ENCODE data around the gene GRID1.

GRID1 gene

DNA sequence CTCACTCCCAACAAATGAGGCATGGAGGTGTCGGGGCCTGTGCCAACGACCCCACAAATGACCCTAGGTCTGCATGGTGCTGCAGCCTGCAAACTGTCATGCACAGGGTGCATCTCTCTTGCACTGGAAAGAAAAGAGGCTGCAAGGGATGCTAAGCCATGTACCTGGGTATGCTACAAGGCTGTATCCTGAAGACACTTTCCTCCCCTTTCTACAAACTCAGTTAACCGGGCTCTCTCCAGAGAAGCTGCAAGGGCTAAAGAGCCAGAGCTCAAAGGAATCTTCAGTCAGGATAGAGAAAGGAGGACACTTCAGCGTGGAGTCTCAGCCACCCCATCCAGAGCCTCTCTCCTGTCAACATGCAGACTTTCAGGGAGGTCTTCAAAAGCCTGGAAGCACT is 449.0 kb downstream of the GRID1 start:
- no peak for DNase-seq

DNA sequence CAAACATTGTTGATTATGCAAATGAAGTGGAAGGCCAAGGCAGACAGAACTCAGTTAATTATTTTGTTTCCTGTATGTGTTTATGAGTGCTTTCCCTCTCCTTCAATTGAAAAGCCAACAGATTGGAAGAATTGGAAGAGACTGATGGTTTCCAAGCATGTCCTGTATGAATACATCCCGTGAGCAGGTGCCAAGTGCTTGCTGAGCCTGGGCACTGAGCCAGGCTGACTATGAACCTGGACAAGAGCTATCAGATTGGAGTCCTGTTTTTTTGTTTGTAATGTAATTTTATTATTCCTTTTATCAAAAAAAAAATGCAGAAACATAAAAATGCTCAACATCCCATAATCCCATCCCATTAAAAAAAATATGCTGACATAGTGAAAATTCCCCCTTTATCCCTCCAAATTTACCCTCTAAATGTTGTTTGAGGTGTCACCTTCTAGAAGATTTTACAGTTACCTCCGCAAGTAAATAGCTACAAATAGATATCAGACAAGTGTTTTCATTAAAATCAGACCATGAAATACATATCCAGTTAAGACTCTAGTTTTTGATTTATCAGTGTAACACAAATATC is 449.5 kb downstream of the GRID1 start:
- peak in 1 of 14 donors; percentile 68 for DNase-seq

DNA sequence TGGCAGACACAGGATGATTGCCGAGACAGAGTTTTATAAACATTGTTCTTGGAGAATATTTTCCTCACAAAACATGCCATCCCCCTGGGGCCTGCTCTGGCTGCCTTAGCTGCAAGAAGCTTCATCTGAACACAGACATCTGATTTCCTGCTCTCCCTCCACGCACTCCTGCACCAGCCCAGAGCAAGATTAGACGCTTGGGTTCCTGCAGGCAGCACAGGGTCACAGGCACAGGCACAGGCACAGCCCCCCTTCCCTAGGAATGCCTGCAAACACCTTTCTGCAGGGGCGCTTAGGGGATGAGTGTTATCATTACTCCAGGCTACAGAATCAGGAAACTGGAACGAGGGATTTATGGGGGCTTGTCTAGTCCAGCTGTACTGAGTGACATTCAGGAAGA is 450.3 kb downstream of the GRID1 start:
- no peak for DNase-seq

DNA sequence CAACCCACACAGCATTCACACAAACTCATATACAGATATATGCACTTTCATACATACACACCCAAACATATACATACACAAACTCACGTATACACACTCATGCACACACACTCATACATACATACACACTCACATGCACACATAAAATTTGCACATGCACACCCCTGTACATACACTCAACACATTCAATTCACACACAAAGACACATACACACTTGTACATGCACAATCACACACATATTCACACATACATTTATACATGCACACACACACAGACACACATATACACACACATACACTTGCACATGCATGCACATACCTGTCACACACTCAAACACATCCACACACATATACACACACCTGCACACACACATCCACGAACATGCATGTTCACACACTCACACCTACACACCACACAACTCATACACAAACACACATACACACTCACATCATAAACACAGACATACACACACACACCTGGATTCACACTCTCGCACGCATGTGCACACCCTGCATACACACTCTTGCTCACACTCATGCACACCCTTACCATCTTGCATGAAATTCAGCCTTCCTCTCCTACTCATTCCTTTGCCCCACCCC is 451.2 kb downstream of the GRID1 start:
- no peak for DNase-seq

DNA sequence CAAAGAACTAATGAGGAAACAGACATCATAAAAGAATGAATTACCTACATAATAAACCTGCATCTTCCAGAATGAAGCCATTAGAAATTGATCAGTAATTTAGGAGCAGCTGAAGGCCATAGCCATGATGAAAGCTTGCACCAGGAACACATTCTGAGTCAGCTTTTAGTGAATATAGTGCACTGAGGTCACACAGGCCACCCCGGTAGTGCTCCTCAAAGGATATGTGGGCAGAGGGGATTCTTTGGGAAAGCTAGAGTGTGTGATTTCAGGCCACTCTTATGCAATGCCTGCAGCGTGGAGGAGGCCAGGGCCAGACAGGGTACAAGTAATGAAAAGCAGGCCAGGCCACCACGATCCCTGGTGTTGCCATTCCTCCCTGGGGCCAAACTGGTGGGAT is 451.9 kb downstream of the GRID1 start:
- no peak for DNase-seq

DNA sequence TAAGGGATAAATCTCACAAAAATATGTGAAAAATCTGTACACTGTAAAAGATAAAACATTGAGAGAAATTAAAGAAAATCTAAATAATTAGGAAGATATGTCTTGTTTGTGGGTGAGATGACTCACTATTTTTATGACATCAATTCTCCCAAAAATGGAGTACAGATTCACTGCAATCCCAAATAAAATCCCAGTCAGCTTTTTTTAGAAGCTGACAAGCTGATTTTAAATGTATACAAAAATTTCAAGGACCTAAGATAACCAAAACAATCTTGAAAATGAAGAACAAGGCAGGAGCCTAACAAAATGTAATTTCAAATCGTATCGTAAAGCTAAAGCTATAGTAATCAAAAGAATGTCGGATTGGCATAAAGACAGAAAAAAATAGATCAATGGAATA is 458.1 kb downstream of the GRID1 start:
- DNase-seq = no peak

DNA sequence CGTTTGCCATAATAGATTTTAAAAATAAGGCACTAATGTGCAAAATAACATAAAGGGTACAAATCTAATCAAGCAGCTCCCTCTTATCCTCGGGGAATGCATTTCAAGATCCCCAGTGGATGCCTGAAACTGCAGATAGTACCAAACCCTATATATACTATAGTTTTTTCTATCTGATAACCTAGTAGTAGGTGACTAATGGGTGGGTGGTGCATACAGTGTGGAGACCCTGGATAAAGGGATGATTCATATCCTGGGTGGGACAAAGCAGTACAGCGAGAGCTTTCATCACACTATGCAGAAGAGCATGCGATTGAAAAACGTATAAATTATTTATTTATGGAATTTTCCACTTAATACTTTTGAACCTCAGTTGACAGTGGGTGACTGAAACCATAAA is 464.5 kb downstream of the GRID1 start:
- no peak for DNase-seq

DNA sequence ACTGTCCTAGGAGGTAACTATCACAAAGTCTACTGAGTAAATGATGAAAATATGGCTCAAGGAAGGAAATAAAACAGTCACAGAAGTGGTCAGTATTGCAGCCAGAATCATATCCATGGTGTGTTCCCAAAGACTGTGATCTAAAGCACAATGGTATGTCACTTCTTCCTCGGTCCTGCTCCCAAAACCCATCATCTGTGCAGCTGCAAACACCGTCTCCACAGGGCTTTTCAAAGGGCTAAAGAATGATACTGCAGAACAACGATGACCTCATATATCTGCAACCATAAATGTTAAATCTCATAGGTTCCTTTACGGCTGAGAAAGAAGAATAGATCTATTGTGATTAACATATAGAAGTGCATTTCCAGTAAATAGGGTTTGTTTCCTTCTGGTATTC is 465.0 kb downstream of the GRID1 start:
- no peak for DNase-seq

DNA sequence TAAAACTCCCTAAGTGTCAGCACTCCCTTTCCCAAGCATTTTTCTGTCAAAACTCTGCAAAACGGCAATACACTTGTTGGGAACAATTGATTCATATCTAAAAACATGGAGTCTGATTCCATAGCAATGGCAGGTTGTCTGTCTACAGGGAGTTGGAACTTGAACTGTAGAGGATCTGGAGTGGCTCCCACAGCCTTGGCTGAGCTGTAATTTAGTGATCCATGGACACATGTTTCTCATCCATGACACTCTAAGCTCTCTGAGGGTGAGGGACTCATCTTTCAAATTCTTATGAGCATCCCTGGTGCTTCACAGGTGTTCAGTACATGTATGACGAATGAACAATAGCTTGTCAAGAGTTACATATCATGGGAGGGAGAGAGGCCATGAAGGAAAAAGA is 466.1 kb downstream of the GRID1 start:
- no peak for DNase-seq

DNA sequence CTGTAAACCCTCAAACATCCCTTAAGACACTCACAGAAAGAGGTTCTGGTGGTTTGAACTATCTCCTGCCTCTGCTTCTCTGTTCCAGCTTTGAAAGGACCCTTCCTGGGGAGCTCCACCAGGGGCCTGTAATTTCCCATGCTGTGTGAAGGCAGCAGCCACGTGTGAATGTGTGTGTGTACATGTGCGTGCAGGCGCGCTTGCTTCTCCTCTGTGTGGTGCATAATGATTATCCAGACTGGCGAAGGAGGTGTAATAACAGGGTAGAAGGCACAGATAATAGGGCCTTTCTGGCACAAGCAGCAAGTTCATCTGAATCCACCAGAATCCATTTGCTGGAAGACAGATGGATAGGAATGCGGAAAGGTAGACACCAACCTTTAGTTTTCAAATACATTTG is 466.5 kb downstream of the GRID1 start:
- DNase-seq = no peak

DNA sequence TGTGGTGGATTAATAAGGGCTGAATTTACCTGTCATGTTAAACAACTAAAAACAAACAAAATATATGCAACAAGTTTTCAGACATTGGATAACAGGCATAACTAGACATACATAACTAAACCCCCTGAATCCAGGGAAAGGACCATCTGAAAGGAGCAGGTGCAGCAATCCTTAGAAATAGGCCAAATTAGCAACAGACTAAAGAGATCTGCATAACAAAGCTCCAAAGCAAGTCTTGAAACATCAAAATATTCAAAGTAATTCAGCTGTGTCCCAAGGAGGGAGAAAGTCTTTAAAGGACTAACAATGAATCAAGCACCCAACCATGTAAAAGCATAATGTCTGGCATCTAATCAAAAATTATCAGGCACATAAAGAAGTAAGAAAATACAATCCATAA is 475.1 kb downstream of the GRID1 start:
- no peak for DNase-seq

DNA sequence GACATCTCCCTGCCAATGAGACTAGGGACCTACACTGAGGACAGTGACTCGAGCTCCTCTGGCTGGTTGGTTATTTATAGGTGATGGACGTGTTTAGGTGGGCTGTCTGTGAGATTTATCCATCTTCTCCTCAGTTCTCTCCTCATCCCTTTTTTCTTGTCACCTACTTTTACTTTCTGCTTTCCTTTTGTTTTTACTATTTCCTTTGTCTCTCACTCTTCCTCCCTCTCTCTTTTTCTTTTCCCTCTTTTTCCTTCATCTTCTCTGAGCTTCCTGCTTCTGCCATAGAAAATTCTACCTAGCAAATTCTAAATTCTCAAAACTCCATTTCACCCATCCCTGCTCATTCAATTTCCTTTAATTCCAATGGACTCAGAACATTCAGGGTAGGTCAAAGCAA is 478.0 kb downstream of the GRID1 start:
- DNase-seq = no peak

DNA sequence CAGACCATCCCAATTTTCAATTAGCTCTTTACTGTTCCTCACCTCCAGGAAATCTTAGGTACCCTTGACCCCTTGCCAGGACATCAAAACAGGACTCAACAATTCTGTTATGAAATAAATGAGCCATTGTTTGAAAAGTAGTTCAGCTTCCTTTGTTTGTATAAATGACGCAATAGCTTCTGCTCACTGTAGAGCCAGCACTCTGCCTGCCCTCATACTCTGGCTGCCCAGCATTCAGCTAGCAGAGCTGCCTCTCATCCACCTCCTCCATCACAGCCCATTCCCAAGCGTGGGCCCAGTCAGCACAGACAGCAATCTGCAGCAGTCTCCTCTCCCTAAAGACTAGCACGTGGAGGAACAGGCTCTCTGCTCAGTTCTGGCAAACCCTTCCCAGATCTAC is 478.6 kb downstream of the GRID1 start:
- peak in 1 of 14 donors; percentile 10 for DNase-seq

DNA sequence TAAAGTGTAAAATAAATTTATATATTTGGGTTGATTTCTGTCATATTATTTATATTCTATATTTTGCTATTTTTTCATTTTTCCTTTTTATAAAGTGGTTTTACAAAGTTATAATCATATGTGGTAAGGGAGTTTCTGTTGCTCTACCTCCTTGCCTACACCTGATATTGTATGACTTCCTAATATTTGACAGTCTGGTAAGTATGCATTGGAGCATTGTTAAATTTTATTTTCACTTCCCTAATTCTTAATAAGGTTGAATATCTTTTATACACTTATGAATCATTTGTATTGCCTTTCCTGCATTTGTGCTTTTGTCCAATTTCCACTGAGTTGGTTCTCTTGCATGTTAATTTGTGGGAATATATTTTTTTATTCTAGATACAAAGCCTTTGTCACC is 492.4 kb downstream of the GRID1 start:
- DNase-seq = no peak

DNA sequence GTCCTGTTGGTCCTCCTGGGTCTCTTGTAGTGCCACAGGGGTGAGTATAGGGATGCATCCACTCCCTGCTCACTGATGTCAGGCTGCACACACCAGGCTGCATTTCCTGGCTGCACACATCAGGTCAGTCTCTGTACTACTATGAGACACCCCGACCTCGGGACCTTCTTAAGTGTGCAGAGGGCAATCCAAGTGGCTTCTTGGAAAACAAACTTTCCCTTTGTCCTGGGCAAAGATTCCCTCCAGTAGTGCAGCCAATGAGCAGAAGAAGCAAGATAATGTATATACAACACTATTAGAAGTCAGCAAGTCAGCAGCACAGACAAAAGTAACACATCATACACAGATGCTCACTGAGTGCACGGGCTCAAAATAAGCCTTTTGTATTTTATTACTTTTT is 493.5 kb downstream of the GRID1 start:
- DNase-seq = no peak

DNA sequence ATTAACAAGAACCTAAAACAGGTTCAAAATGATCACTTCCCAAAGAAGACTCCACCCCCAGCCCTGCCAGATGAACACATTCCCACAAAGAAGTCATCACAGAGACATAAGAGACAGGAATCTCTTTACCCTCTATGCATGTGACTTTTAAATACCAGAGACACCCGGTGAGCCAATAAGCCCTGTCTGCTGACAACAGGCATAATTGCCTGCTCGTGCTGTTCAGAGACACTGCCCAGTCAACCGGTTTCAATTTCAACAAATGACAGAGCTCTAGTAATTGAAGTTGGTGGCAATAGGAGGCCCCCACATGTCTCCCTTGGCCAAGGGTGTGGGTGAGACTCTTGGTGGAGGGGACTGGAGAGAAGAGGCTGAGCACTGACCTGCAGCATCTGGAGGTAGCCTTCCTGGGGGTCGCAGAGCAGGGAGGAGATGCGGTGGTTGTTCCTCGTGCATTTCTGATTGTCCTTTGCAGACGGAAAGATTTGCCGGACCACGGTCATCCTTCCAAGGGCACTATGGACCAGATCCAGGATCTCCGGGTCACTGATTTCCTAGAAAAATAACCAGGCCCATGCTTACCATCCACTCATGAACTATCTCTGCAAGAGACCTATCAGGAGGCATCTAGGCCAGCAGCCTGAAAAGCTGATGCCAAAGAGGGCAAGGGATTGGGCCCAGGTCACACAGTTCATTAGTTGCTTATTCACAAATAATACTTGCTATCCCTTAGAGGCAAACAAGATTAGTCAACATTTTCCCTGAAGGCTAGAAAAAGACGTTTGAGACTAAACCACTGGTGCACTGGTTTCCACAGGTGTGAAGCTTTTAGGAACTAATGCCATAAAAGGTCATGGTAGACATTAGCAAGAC is 497.7 kb downstream of the GRID1 start:
- no peak for DNase-seq

DNA sequence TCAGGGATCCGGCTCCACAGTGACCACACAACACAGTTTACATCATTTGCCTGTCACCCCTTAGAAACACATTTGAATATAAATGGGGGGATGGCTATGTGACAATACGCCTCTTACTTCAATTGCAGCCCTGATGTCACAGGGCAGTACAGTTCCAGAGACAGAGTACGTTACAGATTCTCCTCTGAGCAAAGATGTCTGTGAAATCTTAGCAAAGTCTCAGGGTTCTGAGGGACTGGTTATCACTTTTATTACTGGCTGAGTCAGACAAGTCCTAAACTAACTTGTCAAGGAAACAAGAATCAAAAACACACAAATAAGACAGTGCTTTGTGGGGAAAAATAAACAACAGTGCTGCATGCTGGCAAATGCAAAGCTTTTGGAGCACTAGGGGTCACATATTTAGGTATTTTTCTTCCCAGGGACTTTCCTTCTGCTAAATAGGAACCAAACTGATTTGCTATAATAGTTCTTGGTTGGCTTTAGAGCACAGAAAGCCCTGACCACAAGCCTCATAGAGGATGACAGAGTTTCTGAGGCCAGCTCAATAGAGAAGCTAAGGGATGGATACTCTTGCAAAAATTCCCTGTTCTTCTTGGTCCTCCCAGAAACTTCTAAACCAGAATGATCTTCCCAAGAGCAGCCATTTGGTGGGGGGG is 501.6 kb downstream of the GRID1 start:
- DNase-seq = no peak

DNA sequence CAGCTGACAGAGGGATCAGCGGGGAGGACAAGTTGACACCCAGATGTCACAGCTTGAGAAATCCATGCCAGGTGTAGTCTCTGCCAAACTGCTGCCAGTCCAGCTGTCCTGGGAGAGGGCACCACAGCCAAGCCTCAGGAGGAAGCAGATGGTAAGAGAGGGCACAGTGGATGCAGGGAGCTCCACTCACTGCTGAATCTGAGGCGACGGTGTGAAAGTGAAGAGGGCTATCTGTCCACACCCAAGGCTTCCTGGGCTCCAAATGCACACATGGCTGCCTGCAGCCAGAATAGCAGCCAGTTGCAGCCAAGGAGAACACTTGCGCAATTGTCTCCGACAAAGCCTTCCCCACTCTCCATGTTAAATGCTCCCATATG is 502.4 kb downstream of the GRID1 start:
- no peak for DNase-seq

DNA sequence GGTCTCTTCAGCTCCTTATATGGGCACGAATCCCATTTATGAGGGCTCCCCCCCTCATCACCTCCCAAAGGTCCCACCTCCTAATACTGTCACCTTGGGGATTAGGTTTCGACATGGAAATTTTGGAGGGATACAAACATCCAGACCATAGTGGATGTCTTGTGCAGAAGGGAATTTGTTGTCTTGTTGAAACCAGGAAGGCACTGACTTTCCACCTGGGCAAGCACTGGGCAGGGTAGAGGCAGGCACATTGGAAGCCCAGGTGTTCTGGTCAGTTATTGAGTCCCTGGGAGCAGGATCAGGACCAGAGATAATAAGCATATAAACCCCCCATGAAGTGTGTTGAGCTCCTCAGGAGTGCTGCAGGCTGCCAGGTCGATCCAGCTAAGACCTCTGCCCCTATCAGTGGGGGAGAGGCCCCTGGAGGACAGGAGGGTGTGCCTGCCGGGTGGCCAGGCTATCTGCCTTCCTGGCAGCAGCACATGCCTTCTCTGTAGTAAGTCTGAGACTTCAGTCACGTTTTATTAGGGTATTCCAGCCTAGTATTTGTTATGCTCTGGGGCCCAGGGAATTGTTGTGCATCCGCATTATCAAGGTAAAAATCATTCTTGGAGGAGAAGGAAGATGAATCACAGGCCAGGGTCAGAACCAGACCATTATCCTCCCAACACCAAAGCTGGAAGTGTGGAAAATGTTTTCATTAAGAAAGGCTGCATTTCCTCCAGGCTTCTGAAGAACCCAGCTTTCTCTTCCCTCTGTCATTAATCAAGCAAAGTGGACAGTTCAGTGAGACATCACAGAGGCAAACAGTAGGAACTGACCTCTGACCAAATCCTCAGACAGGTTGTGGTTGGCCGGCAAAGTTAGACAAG is 503.1 kb downstream of the GRID1 start:
- no peak for DNase-seq

DNA sequence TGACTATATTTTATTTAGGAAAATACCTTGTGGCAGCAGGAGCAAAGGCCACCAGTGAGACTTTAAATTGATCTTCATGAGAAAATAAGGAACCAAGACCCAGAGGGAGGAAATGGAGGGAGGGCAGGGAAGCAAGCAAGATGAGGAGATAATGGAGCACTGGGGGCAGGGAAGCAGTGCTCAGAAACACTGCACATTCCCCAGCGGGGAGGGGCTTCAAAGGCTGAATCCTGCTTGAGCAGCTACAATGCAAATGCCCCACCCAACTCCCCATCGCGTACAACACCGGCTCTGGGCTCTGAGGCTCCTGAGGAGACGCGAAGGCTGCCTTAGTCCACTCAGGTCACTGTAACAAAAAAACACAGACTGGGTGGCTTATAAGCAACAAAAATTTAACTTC is 503.8 kb downstream of the GRID1 start:
- no peak for DNase-seq

DNA sequence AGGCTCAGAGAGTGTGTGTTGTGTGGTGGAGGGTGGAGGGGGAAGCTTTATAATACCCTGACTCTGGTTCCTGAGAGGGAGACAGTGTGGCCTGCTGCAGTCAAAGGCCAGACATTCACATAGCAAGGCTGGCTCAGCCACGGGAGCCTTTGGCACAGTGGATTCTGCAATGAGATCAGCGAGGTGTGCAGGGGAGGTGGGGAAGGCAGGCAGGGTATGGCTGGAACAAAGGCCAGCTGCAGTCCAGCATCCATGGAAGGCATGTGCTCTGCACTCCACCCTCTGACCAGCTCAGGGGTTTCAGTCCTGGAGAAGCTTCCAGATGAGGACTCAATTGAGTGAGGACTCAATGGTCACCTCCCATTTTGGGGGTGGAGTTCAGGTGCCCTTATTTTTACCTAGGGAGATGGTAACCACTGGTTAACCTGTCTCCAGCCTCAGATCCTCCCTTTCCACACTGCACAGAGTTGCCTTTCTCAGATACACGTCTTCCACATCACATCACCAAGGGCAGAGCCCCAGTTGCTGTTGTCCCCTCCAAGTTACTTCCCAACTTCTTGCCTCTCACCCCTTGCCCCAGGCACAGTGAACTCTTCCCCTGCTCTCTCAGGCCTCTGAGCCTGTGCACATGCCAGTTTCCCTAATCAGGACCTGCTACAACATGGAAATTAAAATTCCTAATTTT is 504.9 kb downstream of the GRID1 start:
- DNase-seq = no peak

DNA sequence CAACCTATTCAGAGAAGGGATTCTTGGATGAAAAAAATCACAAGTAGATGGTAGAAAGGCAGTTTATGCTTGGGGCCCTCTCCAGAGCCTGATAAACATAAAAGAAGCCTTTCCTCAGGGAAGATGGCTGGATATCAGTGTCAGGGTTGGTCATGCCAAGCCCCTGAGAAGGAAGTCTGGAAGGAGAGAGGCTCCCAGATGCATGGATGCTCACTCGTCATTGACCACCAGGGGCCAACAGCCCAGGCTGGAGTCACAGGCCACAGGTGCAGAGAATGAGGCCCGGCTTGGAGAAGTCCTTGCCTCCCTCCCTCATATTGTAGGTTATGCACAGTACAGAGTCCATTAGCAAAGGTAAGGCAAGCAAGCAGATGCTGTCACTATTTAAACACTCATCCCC is 506.7 kb downstream of the GRID1 start:
- DNase-seq = no peak
